Lower leg skin (tissue), 4 donors: ENCODE results near the gene CAMTA1. TPM values are rescaled to one million over a fixed set of nuclear protein-coding genes. Genes with fewer than 3 reads are reported as not detected.
"Not testable (repeated sequence)": the region's sequence is repeated elsewhere in the genome, so short reads cannot be mapped to it uniquely, and the experiment has no call there.

Experiments
- DNase-seq, 2 donors: peaks; one replicate each; pipeline ENCODE4 v3.0.0-alpha.2; 2019; ENCODE audit warnings: low spot score in 2 of 2
- H3K4me3 ChIP-seq: fragments of 200-600 bp; sonication (generic); 2 replicates; pipeline ENCODE4 v1.5.1; 2017; ENCODE audit warnings: mild to moderate bottlenecking, low read depth; ENCODE audit not compliant: poor library complexity, severe bottlenecking
- POLR2A ChIP-seq, 2 donors: fragments of 450-650 bp; IDR thresholded peaks; one replicate each; pipeline ENCODE4 v1.6.1; 2016 to 2017; ENCODE audit warnings: antibody characterized with exemption in 2 of 2, mild to moderate bottlenecking in 1 of 2, moderate library complexity in 1 of 2
- WGBS, 2 donors: methylation state at CpG; one replicate each; pipeline ENCODE4 v1.1.5; 2018; 5-methylcytosine and 5-hydroxymethylcytosine counted together
- intact Hi-C: fragments of 100-400 bp; cut with DNase I; formaldehyde crosslinking; loops from one replicate; pipeline ENCODE4 v1.15.0; 2023; ENCODE audit warnings: low total_unique reads
- total RNA-seq, 4 donors: library from RNA; depleted of rRNA; stranded (reverse); fragments of >200 nt; gene quantifications; one replicate each; pipeline ENCODE4 v1.1.0, GENCODE V29; 2016
- TF ChIP-seq, protein P1 (sequence below), 3 donors: fragments of 450-650 bp; IDR thresholded peaks; one replicate each; pipeline ENCODE4 v1.5.1; 2016; ENCODE audit warnings: antibody characterized with exemption in 3 of 3, mild to moderate bottlenecking in 3 of 3, moderate library complexity in 2 of 3

Gene CAMTA1
- total RNA-seq, 4 donors from 2014 or later = 24.4 to 52.3 (median 32.9) TPM

DNA sequence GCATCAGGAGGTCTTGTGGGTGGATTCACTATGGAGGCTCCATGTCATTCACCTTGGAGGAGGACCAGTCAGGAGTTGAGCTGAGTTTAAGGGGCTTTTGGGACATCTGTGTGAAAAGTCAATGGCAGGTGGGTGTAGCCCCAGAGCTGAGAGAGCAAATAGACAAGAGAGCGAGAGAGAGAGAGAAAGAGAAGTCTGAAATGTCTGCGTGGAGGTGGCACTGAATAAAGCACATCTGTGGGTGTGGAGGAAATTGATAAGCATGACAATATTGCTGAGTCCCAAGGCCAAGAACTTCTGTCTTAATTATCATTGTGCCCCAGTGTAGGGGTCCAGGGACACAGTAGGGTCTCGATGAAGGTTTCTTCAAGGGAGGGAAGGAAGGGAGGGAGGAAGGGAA, 906.3 kb downstream of the CAMTA1 start:
- TF ChIP-seq POLR2A (IDR thresholded peaks at IDR 0.05) = no peak
- TF ChIP-seq, protein P1, sequence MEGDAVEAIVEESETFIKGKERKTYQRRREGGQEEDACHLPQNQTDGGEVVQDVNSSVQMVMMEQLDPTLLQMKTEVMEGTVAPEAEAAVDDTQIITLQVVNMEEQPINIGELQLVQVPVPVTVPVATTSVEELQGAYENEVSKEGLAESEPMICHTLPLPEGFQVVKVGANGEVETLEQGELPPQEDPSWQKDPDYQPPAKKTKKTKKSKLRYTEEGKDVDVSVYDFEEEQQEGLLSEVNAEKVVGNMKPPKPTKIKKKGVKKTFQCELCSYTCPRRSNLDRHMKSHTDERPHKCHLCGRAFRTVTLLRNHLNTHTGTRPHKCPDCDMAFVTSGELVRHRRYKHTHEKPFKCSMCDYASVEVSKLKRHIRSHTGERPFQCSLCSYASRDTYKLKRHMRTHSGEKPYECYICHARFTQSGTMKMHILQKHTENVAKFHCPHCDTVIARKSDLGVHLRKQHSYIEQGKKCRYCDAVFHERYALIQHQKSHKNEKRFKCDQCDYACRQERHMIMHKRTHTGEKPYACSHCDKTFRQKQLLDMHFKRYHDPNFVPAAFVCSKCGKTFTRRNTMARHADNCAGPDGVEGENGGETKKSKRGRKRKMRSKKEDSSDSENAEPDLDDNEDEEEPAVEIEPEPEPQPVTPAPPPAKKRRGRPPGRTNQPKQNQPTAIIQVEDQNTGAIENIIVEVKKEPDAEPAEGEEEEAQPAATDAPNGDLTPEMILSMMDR (IDR thresholded peaks at IDR 0.05) = no peak
- 83 to 87% methylated on average over 3 of the region's 3 CpGs for WGBS, 2 donors
- H3K4me3 ChIP-seq = no peak overlapping the region
- DNase-seq = no peak
- intact Hi-C loops = no loop called here

DNA sequence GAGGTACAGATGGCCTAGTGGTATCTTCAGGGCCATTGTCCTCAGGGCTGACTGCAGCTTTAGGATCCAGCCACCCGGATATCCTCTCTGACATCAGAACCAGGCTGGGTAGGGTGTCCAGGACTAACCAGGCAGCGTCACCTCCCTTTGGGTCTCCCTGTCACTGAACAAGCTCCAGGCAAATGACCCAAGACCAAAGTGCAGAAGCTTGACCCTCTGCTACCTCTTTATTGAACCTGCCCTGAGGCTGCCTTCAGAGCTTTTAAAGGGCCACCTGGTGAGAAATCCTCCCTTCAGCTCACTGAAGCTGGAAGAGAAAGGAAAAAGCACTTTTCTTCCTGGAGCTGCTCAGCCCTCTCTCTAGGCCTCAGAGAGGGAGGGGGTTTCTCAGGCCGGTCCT, 906.8 kb downstream of the CAMTA1 start:
- TF ChIP-seq POLR2A (IDR thresholded peaks at IDR 0.05) = no peak
- TF ChIP-seq, protein P1 (IDR thresholded peaks at IDR 0.05) = no peak
- WGBS, 2 donors = 93 to 94% methylated on average over 3 of the region's 3 CpGs
- intact Hi-C loops = no loop called here

GRCh38 chr1:7693037-7693436, 907.8 kb downstream of the CAMTA1 start:
- WGBS, 2 donors = 81 to 88% methylated on average over 5 of the region's 5 CpGs

More for the DNA sequence above, 906.8 kb downstream of the CAMTA1 start:
- DNase-seq = no peak
- no peak overlapping the region for H3K4me3 ChIP-seq

GRCh38 chr1:7693662-7694061, 908.4 kb downstream of the CAMTA1 start:
- 33 to 49% methylated on average over 2 of the region's 2 CpGs for WGBS, 2 donors
- DNase-seq = no peak
- intact Hi-C loops = no loop called here
- no peak overlapping the region for H3K4me3 ChIP-seq
- no peak for TF ChIP-seq POLR2A (IDR thresholded peaks at IDR 0.05)
- TF ChIP-seq, protein P1 (IDR thresholded peaks at IDR 0.05) = no peak

More at GRCh38 chr1:7693037-7693436, 907.8 kb downstream of the CAMTA1 start:
- intact Hi-C loops, DNase-seq, H3K4me3 ChIP-seq: not testable (repeated sequence)

DNA sequence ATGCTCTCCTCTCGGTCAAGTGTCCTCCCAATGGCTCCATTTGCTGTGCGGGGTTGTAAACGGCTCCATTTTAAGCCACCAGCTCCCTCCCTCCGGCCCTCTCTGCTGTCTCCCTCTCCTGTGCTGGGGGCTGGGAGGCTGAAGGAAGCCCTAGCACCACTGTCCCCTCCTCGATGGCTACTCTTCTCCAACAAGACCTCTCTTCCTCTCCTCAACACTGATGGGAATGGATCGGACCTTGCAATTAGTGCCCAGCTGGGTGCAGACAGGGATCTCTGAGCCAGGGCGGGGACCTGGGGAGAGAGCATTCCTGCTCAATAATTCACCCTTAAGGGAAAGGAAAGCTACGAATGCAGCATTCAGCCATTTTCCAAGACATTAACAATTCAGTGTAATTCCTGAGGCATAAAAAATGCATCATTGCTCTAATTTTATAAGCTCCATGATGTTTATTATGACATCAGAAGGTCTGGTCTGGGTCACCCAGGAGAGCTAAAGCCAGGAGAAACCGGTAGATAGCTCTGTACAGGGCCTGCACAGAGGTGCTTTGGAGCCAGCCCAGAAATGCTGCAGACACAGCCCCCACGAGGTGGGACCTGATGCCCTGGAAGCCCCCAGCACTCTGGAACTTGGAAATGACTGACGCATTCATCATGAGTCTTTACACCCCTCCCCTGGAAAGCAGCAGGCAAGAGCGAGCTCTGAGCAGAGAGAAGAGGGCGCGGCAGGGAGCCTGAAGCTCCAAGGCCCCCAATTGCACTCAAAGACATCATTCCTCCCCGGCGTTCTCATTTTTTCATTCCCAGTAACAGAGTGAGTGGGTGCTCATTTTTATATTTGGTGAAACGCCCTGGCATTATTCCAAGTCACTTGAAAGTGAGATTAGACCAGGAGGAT, 909.6 kb downstream of the CAMTA1 start:
- intact Hi-C loops = no loop called here
- 62 to 67% methylated on average over 17 of the region's 17 CpGs for WGBS, 2 donors
- TF ChIP-seq POLR2A (IDR thresholded peaks at IDR 0.05) = no peak
- TF ChIP-seq, protein P1 (IDR thresholded peaks at IDR 0.05) = no peak
- H3K4me3 ChIP-seq = no peak overlapping the region
- DNase-seq = no peak

GRCh38 chr1:7695497-7696117, 910.4 kb downstream of the CAMTA1 start:
- intact Hi-C loops = no loop called here
- DNase-seq = peak in 1 of 2 donors; percentile 70
- WGBS, 2 donors = 64 to 83% methylated on average over 6 of the region's 6 CpGs
- no peak overlapping the region for H3K4me3 ChIP-seq
- TF ChIP-seq, protein P1 (IDR thresholded peaks at IDR 0.05) = no peak
- no peak for TF ChIP-seq POLR2A (IDR thresholded peaks at IDR 0.05)
